Skeletal muscle cell (primary cell): Measurements from ENCODE around the gene UBQLNL.
A peak's percentile ranks its signal among the peaks of the same experiment; 100 is the strongest.

Source experiments
- DNase-seq: peaks from one replicate; pipeline ENCODE4 v3.0.0-alpha.2; 2010; ENCODE audit warnings: low read depth
- H3K4me3 ChIP-seq: 2 replicates; pipeline ENCODE4 v1.5.1; 2011; ENCODE audit warnings: low read depth, mild to moderate bottlenecking, control low read depth, low read length, moderate library complexity

UBQLNL gene

GRCh38 chr11:5508605-5509004 lies 7.9 kb downstream of the UBQLNL start:
- no peak overlapping the region for H3K4me3 ChIP-seq
- no peak for DNase-seq

GRCh38 chr11:5507933-5508305 lies 8.6 kb downstream of the UBQLNL start:
- no peak overlapping the region for H3K4me3 ChIP-seq
- DNase-seq, result no peak

GRCh38 chr11:5507177-5507932 lies 9.1 kb downstream of the UBQLNL start:
- DNase-seq, result no peak
- H3K4me3 ChIP-seq, result no peak overlapping the region

GRCh38 chr11:5505363-5506048 lies 11.0 kb downstream of the UBQLNL start:
- no peak overlapping the region for H3K4me3 ChIP-seq
- no peak for DNase-seq

- no peak overlapping the region for H3K4me3 ChIP-seq
- no peak for DNase-seq
Measured at GRCh38 chr11:5504403-5504921, 12.0 kb downstream of the UBQLNL start.

GRCh38 chr11:5500393-5500801 lies 16.1 kb downstream of the UBQLNL start:
- DNase-seq, result no peak
- no peak overlapping the region for H3K4me3 ChIP-seq

- DNase-seq, result no peak
- no peak overlapping the region for H3K4me3 ChIP-seq
Measured at GRCh38 chr11:5499671-5500070, 16.8 kb downstream of the UBQLNL start.

GRCh38 chr11:5489576-5490357 lies 26.7 kb downstream of the UBQLNL start:
- DNase-seq, result peak; percentile 25
- no peak overlapping the region for H3K4me3 ChIP-seq

GRCh38 chr11:5488798-5489399 lies 27.6 kb downstream of the UBQLNL start:
- no peak for DNase-seq
- no peak overlapping the region for H3K4me3 ChIP-seq

GRCh38 chr11:5488385-5488784 lies 28.1 kb downstream of the UBQLNL start, which contains the start of gene OR52D1:
TSS of gene OR52D1 (plus strand) at chr11:5488685. CDS start at chr11:5488707, 22 bp downstream.
- H3K4me3 ChIP-seq, result no peak within 1 kb of the TSS
- DNase-seq, result no peak

GRCh38 chr11:5486421-5486820 lies 30.1 kb downstream of the UBQLNL start:
- no peak overlapping the region for H3K4me3 ChIP-seq
- no peak for DNase-seq

- no peak for DNase-seq
- no peak overlapping the region for H3K4me3 ChIP-seq
Measured at GRCh38 chr11:5486003-5486402, 30.5 kb downstream of the UBQLNL start.

GRCh38 chr11:5476186-5476819 lies 40.2 kb downstream of the UBQLNL start:
- peak; percentile 12 for DNase-seq
- no peak overlapping the region for H3K4me3 ChIP-seq

- H3K4me3 ChIP-seq, result no peak overlapping the region
- no peak for DNase-seq
Measured at GRCh38 chr11:5473921-5474320, 42.6 kb downstream of the UBQLNL start.

- DNase-seq, result no peak
- no peak overlapping the region for H3K4me3 ChIP-seq
Measured at GRCh38 chr11:5467527-5467926, 49.0 kb downstream of the UBQLNL start.
